SJSA1 (cell line): ENCODE data around the gene NFE2. TPM values are rescaled to one million over a fixed set of nuclear protein-coding genes. Genes with fewer than 3 reads are reported as not detected.
A peak's percentile ranks its signal among the peaks of the same experiment; 100 is the strongest.

Source experiments
- DNase-seq, 2 experiments: peaks; one replicate each; pipeline ENCODE4 v3.0.0-alpha.2; 2015 to 2020; ENCODE audit warnings: low spot score in 2 of 2, low read depth in 1 of 2
- H3K27ac ChIP-seq: fragments of 250-450 bp; sonication (Bioruptor Pico); 2 replicates; pipeline ENCODE4 v1.5.1; 2020; ENCODE audit warnings: mild to moderate bottlenecking, moderate library complexity
- H3K27me3 ChIP-seq: fragments of 250-450 bp; sonication (Bioruptor Pico); replicated peaks from 2 replicates; pipeline ENCODE4 v1.5.1; 2020; ENCODE audit warnings: mild to moderate bottlenecking, moderate library complexity
- H3K36me3 ChIP-seq: fragments of 250-450 bp; sonication (Bioruptor Pico); 2 replicates; pipeline ENCODE4 v1.5.1; 2020; ENCODE audit warnings: mild to moderate bottlenecking
- H3K4me1 ChIP-seq: fragments of 250-450 bp; sonication (Bioruptor Pico); replicated peaks from 2 replicates; pipeline ENCODE4 v1.6.1; 2021; ENCODE audit warnings: mild to moderate bottlenecking
- H3K4me3 ChIP-seq: fragments of 250-450 bp; sonication (Bioruptor Pico); 2 replicates; pipeline ENCODE4 v1.5.1; 2020; ENCODE audit warnings: mild to moderate bottlenecking
- H3K9me3 ChIP-seq: fragments of 250-450 bp; sonication (Bioruptor Pico); replicated peaks from 2 replicates; pipeline ENCODE4 v1.5.1; 2020; ENCODE audit warnings: mild to moderate bottlenecking
- total RNA-seq: library from RNA; depleted of rRNA; stranded (reverse); fragments of >200 nt; shearing (Covaris generic); gene quantifications from 2 replicates; pipeline ENCODE4 v1.2.3, GENCODE V29; 2014; rRNA removed

Gene NFE2
- not detected in 2 replicates for total RNA-seq

- H3K27ac ChIP-seq, result no peak within 1 kb of the TSS
- no peak within 1 kb of the TSS for H3K4me3 ChIP-seq
- H3K27me3 ChIP-seq, result peaks cover 12% of the 10 kb centered on the region
- no peaks in the 10 kb centered on the region for H3K9me3 ChIP-seq
- H3K4me1 ChIP-seq, result peaks cover 16% of the 10 kb centered on the region
- no peaks in the 10 kb centered on the region for H3K36me3 ChIP-seq
- DNase-seq, result peak in 1 of 2 experiments; percentile 65
These were observed at the start of gene NFE2 for GRCh38 chr12:54300732-54301427. Gene NFE2 (minus strand): TSS chr12:54301015. CDS start chr12:54295248, 5,767 bp downstream.

- no peaks in the 10 kb centered on the region for H3K9me3 ChIP-seq
- no peak for DNase-seq
- peaks cover 68% of the 10 kb centered on the region for H3K36me3 ChIP-seq
- no peak overlapping the region for H3K4me3 ChIP-seq
- H3K4me1 ChIP-seq, result 0 out of 2 replicates have a peak, but pooled peaks cover 3% of the 10 kb centered on the region
- no peak overlapping the region for H3K27ac ChIP-seq
- H3K27me3 ChIP-seq, result no peaks in the 10 kb centered on the region
These were observed 48.9 kb upstream of the NFE2 start for GRCh38 chr12:54349679-54350078.

- Histone ChIP-seq H3K4me1 (0 out of 2 replicates have a peak, but pooled peaks cover 3% of the 10 kb centered on the region), H3K27me3 (no peaks in the 10 kb centered on the region), H3K4me3 (no peak overlapping the region), H3K9me3 (no peaks in the 10 kb centered on the region), H3K36me3 (peaks cover 72% of the 10 kb centered on the region), H3K27ac (no peak overlapping the region)
- no peak for DNase-seq
These were observed 48.2 kb upstream of the NFE2 start for GRCh38 chr12:54349036-54349435.

- Histone ChIP-seq H3K4me3 (no peak overlapping the region), H3K36me3 (peaks cover 55% of the 10 kb centered on the region), H3K9me3 (no peaks in the 10 kb centered on the region), H3K27ac (no peak overlapping the region), H3K4me1 (peaks cover 12% of the 10 kb centered on the region), H3K27me3 (no peaks in the 10 kb centered on the region)
- no peak for DNase-seq
These were observed 40.8 kb upstream of the NFE2 start for GRCh38 chr12:54341378-54342300.

- H3K27ac ChIP-seq, result no peak overlapping the region
- H3K27me3 ChIP-seq, result no peaks in the 10 kb centered on the region
- H3K4me3 ChIP-seq, result no peak overlapping the region
- H3K9me3 ChIP-seq, result no peaks in the 10 kb centered on the region
- peaks cover 12% of the 10 kb centered on the region for H3K4me1 ChIP-seq
- DNase-seq, result no peak
- peaks cover 49% of the 10 kb centered on the region for H3K36me3 ChIP-seq
These were observed 40.0 kb upstream of the NFE2 start for GRCh38 chr12:54340846-54341245.

- Histone ChIP-seq H3K9me3 (no peaks in the 10 kb centered on the region), H3K27me3 (no peaks in the 10 kb centered on the region), H3K36me3 (peaks cover 35% of the 10 kb centered on the region), H3K4me3 (no peak overlapping the region), H3K4me1 (peaks cover 12% of the 10 kb centered on the region), H3K27ac (no peak overlapping the region)
- DNase-seq, result no peak
These were observed 38.0 kb upstream of the NFE2 start for GRCh38 chr12:54338698-54339296.

GRCh38 chr12:54337854-54338650, 37.2 kb upstream of the NFE2 start:
- H3K27me3 ChIP-seq, result no peaks in the 10 kb centered on the region
- no peak for DNase-seq
- H3K9me3 ChIP-seq, result no peaks in the 10 kb centered on the region
- H3K27ac ChIP-seq, result no peak overlapping the region
- H3K36me3 ChIP-seq, result peaks cover 27% of the 10 kb centered on the region
- H3K4me3 ChIP-seq, result no peak overlapping the region
- peaks cover 12% of the 10 kb centered on the region for H3K4me1 ChIP-seq

GRCh38 chr12:54337280-54337842, 36.5 kb upstream of the NFE2 start:
- H3K27ac ChIP-seq, result no peak overlapping the region
- no peak overlapping the region for H3K4me3 ChIP-seq
- H3K27me3 ChIP-seq, result no peaks in the 10 kb centered on the region
- peaks cover 12% of the 10 kb centered on the region for H3K4me1 ChIP-seq
- DNase-seq, result no peak
- no peaks in the 10 kb centered on the region for H3K9me3 ChIP-seq
- H3K36me3 ChIP-seq, result peaks cover 21% of the 10 kb centered on the region

- DNase-seq, result no peak
- Histone ChIP-seq H3K4me1 (peaks cover 12% of the 10 kb centered on the region), H3K27ac (no peak overlapping the region), H3K27me3 (no peaks in the 10 kb centered on the region), H3K9me3 (no peaks in the 10 kb centered on the region), H3K36me3 (peaks cover 19% of the 10 kb centered on the region), H3K4me3 (no peak overlapping the region)
These were observed 32.7 kb upstream of the NFE2 start for GRCh38 chr12:54333420-54334034.

- Histone ChIP-seq H3K4me3 (no peak overlapping the region), H3K27me3 (no peaks in the 10 kb centered on the region), H3K4me1 (0 out of 2 replicates have a peak, but pooled peaks cover 1% of the 10 kb centered on the region), H3K36me3 (peaks cover 21% of the 10 kb centered on the region), H3K27ac (no peak overlapping the region), H3K9me3 (no peaks in the 10 kb centered on the region)
- DNase-seq, result no peak
These were observed 30.6 kb upstream of the NFE2 start for GRCh38 chr12:54331461-54331860.

- H3K27ac ChIP-seq, result no peak overlapping the region
- H3K9me3 ChIP-seq, result no peaks in the 10 kb centered on the region
- no peak overlapping the region for H3K4me3 ChIP-seq
These were observed 29.6 kb upstream of the NFE2 start for GRCh38 chr12:54330442-54330841.

GRCh38 chr12:54329759-54330158, 28.9 kb upstream of the NFE2 start:
- Histone ChIP-seq H3K9me3 (no peaks in the 10 kb centered on the region), H3K27me3 (no peaks in the 10 kb centered on the region), H3K4me1 (0 out of 2 replicates have a peak, but pooled peaks cover 5% of the 10 kb centered on the region), H3K36me3 (peaks cover 30% of the 10 kb centered on the region), H3K27ac (no peak overlapping the region), H3K4me3 (no peak overlapping the region)
- no peak for DNase-seq

More at GRCh38 chr12:54330442-54330841, 29.6 kb upstream of the NFE2 start:
- Histone ChIP-seq H3K4me1 (0 out of 2 replicates have a peak, but pooled peaks cover 5% of the 10 kb centered on the region), H3K27me3 (no peaks in the 10 kb centered on the region), H3K36me3 (peaks cover 26% of the 10 kb centered on the region)
- no peak for DNase-seq
